Endothelial cell of umbilical vein (primary cell): ENCODE measurements around the gene HELZ2. TPM values are rescaled to one million over a fixed set of nuclear protein-coding genes. Genes with fewer than 3 reads are reported as not detected.

Experiments
- BruUV-seq: library from RNA; stranded (reverse); fragments of 400-500 nt; replicated peaks from 2 replicates; lab custom pipeline; 2021; lab: Mats Ljungman, UMichigan
- CTCF ChIA-PET: fragments of 300-600, 350-600 bp; sonication (Branson Sonifier 250); formaldehyde crosslinking; loops from one replicate; lab custom pipeline; 2021; ENCODE audit warnings: antibody characterized with exemption, inconsistent platforms; lab: Charles Lee
- POLR2A ChIA-PET: fragments of 300-600, 350-600 bp; sonication (Branson Sonifier 250); formaldehyde crosslinking; loops from one replicate; lab custom pipeline; 2021; ENCODE audit warnings: antibody characterized with exemption, inconsistent platforms; lab: Charles Lee
- DNase-seq: peaks from one replicate; pipeline ENCODE4 v3.0.0-alpha.2; 2011; ENCODE audit warnings: low read depth, low spot score
- FAIRE-seq: peaks from 2 replicates; lab custom pipeline; 2011; peaks lifted over from hg19 to GRCh38; lab: Jason Lieb, UNC
- H2AFZ ChIP-seq: 2 replicates; pipeline ENCODE4 v1.6.0; 2012; ENCODE audit warnings: low read depth, low read length, control low read depth, inconsistent platforms
- H3K27ac ChIP-seq: 2 replicates; pipeline ENCODE4 v1.5.1; 2011; ENCODE audit warnings: low read depth, mild to moderate bottlenecking, control low read depth, low read length, moderate library complexity; ENCODE audit not compliant: insufficient read depth
- H3K27me3 ChIP-seq, 2 experiments: 2 replicates each; pipeline versions ENCODE4 v1.6.0 to v1.6.1; 2011; ENCODE audit warnings: low read length in 2 of 2, mixed read lengths in 1 of 2; ENCODE audit not compliant: control insufficient read depth in 2 of 2, insufficient read depth in 2 of 2
- H3K36me3 ChIP-seq, 2 experiments: 2 replicates in 1 of 2; 3 replicates in 1 of 2; pipeline ENCODE4 v1.5.1; 2011; ENCODE audit warnings: low read length in 2 of 2, mild to moderate bottlenecking in 1 of 2, moderate library complexity in 1 of 2; ENCODE audit not compliant: control insufficient read depth in 2 of 2, insufficient read depth in 2 of 2; ENCODE audit errors: extremely low read depth in 1 of 2
- H3K4me1 ChIP-seq: 3 replicates; pipeline ENCODE4 v1.5.1; 2011; ENCODE audit warnings: mild to moderate bottlenecking, low read length; ENCODE audit not compliant: control insufficient read depth, insufficient read depth; ENCODE audit errors: extremely low read depth
- H3K4me2 ChIP-seq: 2 replicates; pipeline ENCODE4 v1.6.1; 2011; ENCODE audit warnings: low read length, control low read depth, mixed read lengths; ENCODE audit not compliant: insufficient read depth
- H3K4me3 ChIP-seq, 3 experiments: fragments of 200-600 bp in 1 of 3; sonication (generic), shearing (Covaris generic) in 1 of 3; replicated peaks in 1 of 3; 2 replicates each; pipeline ENCODE4 v1.5.1; 2011 to 2016; ENCODE audit warnings: control low read depth in 3 of 3, low read length in 3 of 3, mild to moderate bottlenecking in 2 of 3, inconsistent platforms in 1 of 3, low read depth in 1 of 3, moderate library complexity in 1 of 3; ENCODE audit not compliant: insufficient read depth in 1 of 3
- H3K79me2 ChIP-seq: 2 replicates; pipeline ENCODE4 v1.6.0; 2012; ENCODE audit warnings: low read length, inconsistent platforms; ENCODE audit not compliant: control insufficient read depth, insufficient read depth
- H3K9ac ChIP-seq: replicated peaks from 2 replicates; pipeline ENCODE3; 2011; ENCODE audit warnings: low read length, control low read depth; ENCODE audit not compliant: insufficient read depth; ENCODE audit errors: extremely low read depth
- H3K9me1 ChIP-seq: replicated peaks from 3 replicates; pipeline ENCODE4 v1.6.0; 2011; ENCODE audit warnings: mild to moderate bottlenecking, low read length; ENCODE audit not compliant: control insufficient read depth, insufficient read depth; ENCODE audit errors: extremely low read depth
- H3K9me3 ChIP-seq: replicated peaks from 2 replicates; pipeline ENCODE4 v1.5.1; 2012; ENCODE audit warnings: low read length, inconsistent platforms; ENCODE audit not compliant: control insufficient read depth, insufficient read depth
- H4K20me1 ChIP-seq: replicated peaks from 2 replicates; pipeline ENCODE3; 2011; ENCODE audit warnings: mild to moderate bottlenecking, low read length; ENCODE audit not compliant: control insufficient read depth, insufficient read depth; ENCODE audit errors: extremely low read depth
- CTCF ChIP-seq, 2 donors: IDR thresholded peaks; 1 replicate in 1 of 2; 2 replicates in 1 of 2; pipeline ENCODE4 v1.5.1; 2011; ENCODE audit warnings: low read length in 2 of 2, mild to moderate bottlenecking in 2 of 2, moderate library complexity in 2 of 2, control low read depth in 1 of 2, inconsistent platforms in 1 of 2, low read depth in 1 of 2; ENCODE audit not compliant: insufficient read depth in 1 of 2; ENCODE audit errors: extremely low read depth in 1 of 2
- EZH2 ChIP-seq: IDR thresholded peaks from 2 replicates; pipeline ENCODE4 v1.6.1; 2012; ENCODE audit warnings: borderline replicate concordance, low read depth, mild to moderate bottlenecking, moderate library complexity, low read length, inconsistent platforms; ENCODE audit not compliant: severe bottlenecking
- FOS ChIP-seq: IDR thresholded peaks from 2 replicates; pipeline ENCODE4 v1.6.1; 2011; ENCODE audit warnings: mild to moderate bottlenecking, low read length, moderate library complexity, borderline replicate concordance; ENCODE audit not compliant: insufficient read depth
- GATA2 ChIP-seq: IDR thresholded peaks from 2 replicates; pipeline ENCODE4 v1.7.0; 2011; ENCODE audit warnings: low read depth, mild to moderate bottlenecking, moderate library complexity, mixed read lengths, low read length; ENCODE audit not compliant: insufficient read length, insufficient read depth
- JUN ChIP-seq: IDR thresholded peaks from 2 replicates; pipeline ENCODE4 v1.6.1; 2011; ENCODE audit warnings: borderline replicate concordance, low read depth; ENCODE audit not compliant: insufficient read length, insufficient read depth
- MAX ChIP-seq: IDR thresholded peaks from 2 replicates; pipeline ENCODE4 v1.6.1; 2011; ENCODE audit not compliant: insufficient read depth, insufficient read length
- MYC ChIP-seq: IDR thresholded peaks from one replicate; pipeline ENCODE4 v1.6.1; 2011; ENCODE audit warnings: mild to moderate bottlenecking, low read depth, low read length
- POLR2A ChIP-seq: IDR thresholded peaks from 2 replicates; pipeline ENCODE4 v1.6.1; 2012; ENCODE audit warnings: low read depth, mild to moderate bottlenecking, control low read depth, low read length
- POLR2AphosphoS5 ChIP-seq: IDR thresholded peaks from 2 replicates; pipeline ENCODE4 v1.6.1; 2012; ENCODE audit warnings: low read depth, mild to moderate bottlenecking, control low read depth, low read length, moderate library complexity; ENCODE audit not compliant: insufficient read depth
- dilution Hi-C: fragments of 300-500 bp; cut with MboI; formaldehyde crosslinking; loops from one replicate; pipeline ENCODE4 v1.15.0; 2019; ENCODE audit warnings: low sequenced_read_pairs; ENCODE audit not compliant: extremely low pct_ligation_motif_present
- intact Hi-C: fragments of 100-400 bp; cut with micrococcal nuclease; formaldehyde crosslinking; loops from one replicate; pipeline ENCODE4 v1.10.0; 2022
- polyA plus RNA-seq, 4 experiments: library from polyadenylated mRNA; depleted of rRNA in 3 of 4; stranded (reverse) in 3 of 4; unstranded in 1 of 4; fragments of >200 nt; gene quantifications; 2 replicates each; pipeline versions ENCODE4 v1.2.1 to v1.2.3, GENCODE V29; 2011 to 2012; ENCODE audit warnings: missing spikeins in 1 of 4
- total RNA-seq: library from RNA; stranded (reverse); gene quantifications from 2 replicates; pipeline ENCODE4 v1.2.3, GENCODE V29; 2021

Gene HELZ2
- total and polyA plus RNA-seq, 2 donors (not counting 3 experiments of a cell fraction or from before 2014, with no cell fraction given) = 10.6 to 33.2 TPM

- Histone ChIP-seq H3K27ac (no peak overlapping the region), H4K20me1 (no peaks in the 10 kb centered on the region), H3K4me1 (no peaks in the 10 kb centered on the region), H3K27me3 (no peaks in the 10 kb centered on the region), H3K9me3 (no peaks in the 10 kb centered on the region), H3K79me2 (no peaks in the 10 kb centered on the region), H3K4me2 (no peak overlapping the region), H2AFZ (no peak overlapping the region), H3K9me1 (no peaks in the 10 kb centered on the region), H3K4me3 (no peak overlapping the region), H3K9ac (no peak overlapping the region), H3K36me3 (peaks cover 0 to 8% of the 10 kb centered on the region in 2 experiments)
- intact Hi-C loops = no loop called here
- TF ChIP-seq MAX (no peak), POLR2AphosphoS5 (no peak), EZH2 (no peak), POLR2A (no peak)
- no TSS peak for BruUV-seq
- no peak for DNase-seq
- no peak for FAIRE-seq
- dilution Hi-C loops = no loop called here
- ChIA-PET CTCF (no interaction called here), POLR2A (interaction anchor here (0.6 kb wide), 1 partner anchor 345 kb away, joined by 3 read pairs; no protein-coding TSS in a partner anchor)
These were observed 8.2 kb downstream of the HELZ2 start for GRCh38 chr20:63565699-63566335.

GRCh38 chr20:63565021-63565698, 8.9 kb downstream of the HELZ2 start:
- BruUV-seq = no TSS peak
- FAIRE-seq (no peak), DNase-seq (no peak)
- no peaks in the 10 kb centered on the region for H3K27me3 ChIP-seq
- dilution Hi-C loops (no loop called here), intact Hi-C loops (no loop called here)
- H3K79me2 ChIP-seq = no peaks in the 10 kb centered on the region
- TF ChIP-seq MYC = no peak
- no peak for TF ChIP-seq POLR2AphosphoS5
- TF ChIP-seq FOS = no peak
- TF ChIP-seq CTCF (IDR thresholded peaks at IDR 0.05; ENCODE audit: extremely low read depth in 1 of 2, insufficient read depth in 1 of 2, low read depth in 1 of 2, low read length in 2 of 2) = no peak
- no peak for TF ChIP-seq JUN
- TF ChIP-seq EZH2 = no peak
- TF ChIP-seq GATA2 = no peak
- TF ChIP-seq POLR2A = no peak
- TF ChIP-seq MAX = no peak
- H3K9me3 ChIP-seq = no peaks in the 10 kb centered on the region
- ChIA-PET POLR2A (interaction anchor here (0.6 kb wide), 1 partner anchor 346 kb away, joined by 3 read pairs; no protein-coding TSS in a partner anchor), CTCF (no interaction called here)
- H2AFZ ChIP-seq = no peak overlapping the region
- H3K4me1 ChIP-seq = no peaks in the 10 kb centered on the region
- H3K27ac ChIP-seq = no peak overlapping the region
- H3K9ac ChIP-seq = no peak overlapping the region
- no peak overlapping the region for H3K4me3 ChIP-seq
- no peak overlapping the region for H3K4me2 ChIP-seq
- no peaks in the 10 kb centered on the region for H4K20me1 ChIP-seq
- peaks cover 0 to 13% of the 10 kb centered on the region in 2 experiments for H3K36me3 ChIP-seq
- H3K9me1 ChIP-seq = no peaks in the 10 kb centered on the region
